ENCODE measurements around the gene JAZF1. TPM values are rescaled to one million over a fixed set of nuclear protein-coding genes. Genes with fewer than 3 reads are reported as not detected.

Gene JAZF1
- total and polyA plus RNA-seq, 9 of the 15 experiments (the other 6 are each of a cell fraction or from before 2014, with no cell fraction given), result 0.04 to 0.64 (median 0.11) TPM; not detected in 3

DNA sequence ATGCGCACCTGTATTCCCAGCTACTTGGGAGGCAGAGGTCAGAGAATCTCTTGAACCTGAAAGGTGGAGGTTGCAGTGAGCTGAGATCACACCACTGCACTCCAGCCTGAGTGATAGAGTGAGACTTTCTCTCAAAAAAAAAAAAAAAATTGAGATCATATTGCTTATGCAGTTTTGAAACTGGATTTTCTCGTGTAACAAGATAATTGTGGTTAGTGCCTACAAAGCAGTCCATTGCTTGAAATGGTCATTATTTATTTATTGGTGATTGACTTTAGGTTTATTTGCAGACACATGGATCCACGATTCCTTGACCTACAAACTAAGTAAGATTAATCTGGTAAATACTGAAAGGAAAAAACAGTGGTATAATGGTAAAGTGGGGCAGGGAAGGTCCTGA, 290.8 kb downstream of the JAZF1 start (continued):
- no peak for TF ChIP-seq POLR2H (tag; IDR thresholded peaks at IDR 0.05; ENCODE audit: low read depth)
- TF ChIP-seq, protein P1, sequence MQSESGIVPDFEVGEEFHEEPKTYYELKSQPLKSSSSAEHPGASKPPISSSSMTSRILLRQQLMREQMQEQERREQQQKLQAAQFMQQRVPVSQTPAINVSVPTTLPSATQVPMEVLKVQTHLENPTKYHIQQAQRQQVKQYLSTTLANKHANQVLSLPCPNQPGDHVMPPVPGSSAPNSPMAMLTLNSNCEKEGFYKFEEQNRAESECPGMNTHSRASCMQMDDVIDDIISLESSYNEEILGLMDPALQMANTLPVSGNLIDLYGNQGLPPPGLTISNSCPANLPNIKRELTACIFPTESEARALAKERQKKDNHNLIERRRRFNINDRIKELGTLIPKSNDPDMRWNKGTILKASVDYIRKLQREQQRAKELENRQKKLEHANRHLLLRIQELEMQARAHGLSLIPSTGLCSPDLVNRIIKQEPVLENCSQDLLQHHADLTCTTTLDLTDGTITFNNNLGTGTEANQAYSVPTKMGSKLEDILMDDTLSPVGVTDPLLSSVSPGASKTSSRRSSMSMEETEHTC (IDR thresholded peaks at IDR 0.05), result no peak
- no peak for TF ChIP-seq TBP (optimal IDR thresholded peaks at IDR 0.05; ENCODE audit: low read depth, low read length)
- no peak for TF ChIP-seq JUND (IDR thresholded peaks at IDR 0.05; ENCODE audit: borderline replicate concordance, low read depth, low read length)
- no peak for TF ChIP-seq JUND (tag; IDR thresholded peaks at IDR 0.05; ENCODE audit: borderline replicate concordance, low read depth, low read length)
- no peak for TF ChIP-seq NEUROD1 (IDR thresholded peaks at IDR 0.05; ENCODE audit: borderline replicate concordance, low read depth, low read length, partially characterized antibody)

GRCh38 chr7:27888736-27889135, 291.9 kb downstream of the JAZF1 start:
- intact Hi-C loops (cut with micrococcal nuclease) (no loop called here), in situ Hi-C loops (cut with MboI) (no loop called here)
- peaks cover 3 to 16% of the 10 kb centered on the region in 2 experiments; a peak in 3 of 5 replicates for H3K27me3 ChIP-seq (ENCODE audit: control insufficient read depth in 2 of 2, insufficient read depth in 2 of 2, low read length in 2 of 2)
- H3K4me3 ChIP-seq, result no peak overlapping the region
- no peaks in the 10 kb centered on the region for H3K36me3 ChIP-seq (ENCODE audit: control insufficient read depth, insufficient read depth, low read length)
- WGBS (ENCODE audit: insufficient coverage, low coverage, missing lambda C conversion rate), result 2% methylated on average over 5 of the region's 5 CpGs
- H3K27ac ChIP-seq (ENCODE audit: extremely low read depth, low read depth, low read length), result no peak overlapping the region
- ChIA-PET CTCF (ENCODE audit: low intra/inter-chr PET ratio) (no interaction called here), POLR2A (interaction anchor here (0.6 to 1.6 kb wide), 2 partner anchors 9 to 52 kb away, joined by 3 to 5 read pairs; no protein-coding TSS in a partner anchor)
- TF ChIP-seq, protein P2, sequence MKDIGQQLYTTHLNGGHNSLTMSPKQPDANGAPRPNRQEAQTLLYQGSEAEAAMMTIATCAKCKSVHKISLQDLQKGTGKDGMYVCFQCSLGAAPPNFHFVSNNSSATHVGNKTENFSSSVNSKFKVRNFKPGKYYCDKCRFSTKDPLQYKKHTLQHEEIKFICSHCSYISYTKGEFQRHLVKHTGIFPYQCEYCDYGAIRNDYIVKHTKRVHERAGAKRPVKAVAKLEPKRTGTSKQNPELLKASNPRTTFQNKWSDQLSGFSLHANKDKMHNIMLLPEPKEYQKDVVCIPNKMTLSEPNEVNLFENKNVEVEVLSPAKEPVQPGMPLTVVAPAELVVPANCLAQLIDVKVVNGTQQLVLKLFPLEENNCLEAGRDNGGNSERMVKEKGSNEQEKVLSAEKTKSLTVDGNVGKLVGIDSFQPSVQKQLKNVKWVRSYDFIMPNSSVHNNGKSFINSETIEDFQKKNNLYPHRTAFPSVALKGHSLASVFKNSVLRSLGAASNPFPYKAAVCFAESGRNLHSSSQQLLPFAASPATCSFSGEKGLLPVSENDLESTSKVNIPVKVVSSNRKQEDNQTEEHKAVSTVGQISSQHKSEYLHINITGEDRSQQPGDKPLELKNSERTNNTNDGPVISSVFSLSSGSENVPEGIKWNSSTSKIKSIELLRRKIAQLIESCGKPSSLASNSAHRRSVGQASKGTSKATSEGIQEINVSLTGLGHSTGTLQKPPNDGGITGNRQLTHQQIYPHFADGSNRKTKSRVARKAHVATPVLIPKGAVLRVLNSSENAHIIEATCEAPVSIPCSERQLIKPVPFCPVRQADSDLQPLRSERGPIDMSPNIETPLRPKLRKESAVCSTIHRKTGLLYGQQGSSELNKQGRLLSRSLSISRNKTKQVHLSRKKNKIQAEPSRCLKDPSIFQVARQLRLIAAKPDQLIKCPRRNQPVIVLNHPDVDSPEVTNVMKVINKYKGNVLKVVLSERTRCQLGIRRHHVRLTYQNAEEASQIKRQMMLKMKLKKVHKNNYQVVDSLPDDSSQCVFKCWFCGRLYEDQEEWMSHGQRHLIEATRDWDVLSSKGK (CRISPR knock-in tag; IDR thresholded peaks at IDR 0.05), result no peak
- TF ChIP-seq FOXK2 (conservative IDR thresholded peaks at IDR 0.05 in 1 of 2, IDR thresholded peaks at IDR 0.05 in 1 of 2; ENCODE audit: low read depth in 2 of 2) (no peak), CHD1 (IDR thresholded peaks at IDR 0.05; ENCODE audit: low read length) (no peak), HMBOX1 (IDR thresholded peaks at IDR 0.05) (no peak)
- BruUV-seq (replicated peaks), result no TSS peak
- no peak overlapping the region for H2AFZ ChIP-seq (ENCODE audit: low read depth, low read length)
- DNase-seq (ENCODE audit: extremely low read depth in 1 of 4, low spot score in 3 of 4), result no peak
- H3K4me2 ChIP-seq (ENCODE audit: insufficient read depth, low read length), result no peak overlapping the region
- H3K9me3 ChIP-seq (replicated peaks; ENCODE audit: control insufficient read depth, insufficient read depth, low read depth, low read length), result no peaks in the 10 kb centered on the region
- ATAC-seq, result no peak
- no peaks in the 10 kb centered on the region for H3K9me1 ChIP-seq (ENCODE audit: control insufficient read depth, insufficient read depth, low read length)
- no peak for FAIRE-seq
- no peaks in the 10 kb centered on the region for H3K4me1 ChIP-seq (replicated peaks in 1 of 2; ENCODE audit: control insufficient read depth in 2 of 2, insufficient read depth in 2 of 2, low read length in 2 of 2)
- no peaks in the 10 kb centered on the region for H3K79me2 ChIP-seq (ENCODE audit: control insufficient read depth, insufficient read depth, low read length)
- no peaks in the 10 kb centered on the region for H4K20me1 ChIP-seq (replicated peaks; ENCODE audit: control insufficient read depth, insufficient read depth, low read length)
- no peak overlapping the region for H3K9ac ChIP-seq (ENCODE audit: insufficient read depth in 1 of 2, low read depth in 2 of 2, low read length in 2 of 2)

Data from K562 (cell line).